GM19023 (cell line): ENCODE measurements around the gene TRIM68.

Experiments
- ATAC-seq: cut with Tn5 transposase; IDR thresholded peaks from one replicate; pipeline ENCODE4 v1.9.1; 2021; ENCODE audit warnings: mild to moderate bottlenecking, moderate library complexity; ENCODE audit not compliant: unreplicated experiment

TRIM68 gene, protein sequence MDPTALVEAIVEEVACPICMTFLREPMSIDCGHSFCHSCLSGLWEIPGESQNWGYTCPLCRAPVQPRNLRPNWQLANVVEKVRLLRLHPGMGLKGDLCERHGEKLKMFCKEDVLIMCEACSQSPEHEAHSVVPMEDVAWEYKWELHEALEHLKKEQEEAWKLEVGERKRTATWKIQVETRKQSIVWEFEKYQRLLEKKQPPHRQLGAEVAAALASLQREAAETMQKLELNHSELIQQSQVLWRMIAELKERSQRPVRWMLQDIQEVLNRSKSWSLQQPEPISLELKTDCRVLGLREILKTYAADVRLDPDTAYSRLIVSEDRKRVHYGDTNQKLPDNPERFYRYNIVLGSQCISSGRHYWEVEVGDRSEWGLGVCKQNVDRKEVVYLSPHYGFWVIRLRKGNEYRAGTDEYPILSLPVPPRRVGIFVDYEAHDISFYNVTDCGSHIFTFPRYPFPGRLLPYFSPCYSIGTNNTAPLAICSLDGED

DNA sequence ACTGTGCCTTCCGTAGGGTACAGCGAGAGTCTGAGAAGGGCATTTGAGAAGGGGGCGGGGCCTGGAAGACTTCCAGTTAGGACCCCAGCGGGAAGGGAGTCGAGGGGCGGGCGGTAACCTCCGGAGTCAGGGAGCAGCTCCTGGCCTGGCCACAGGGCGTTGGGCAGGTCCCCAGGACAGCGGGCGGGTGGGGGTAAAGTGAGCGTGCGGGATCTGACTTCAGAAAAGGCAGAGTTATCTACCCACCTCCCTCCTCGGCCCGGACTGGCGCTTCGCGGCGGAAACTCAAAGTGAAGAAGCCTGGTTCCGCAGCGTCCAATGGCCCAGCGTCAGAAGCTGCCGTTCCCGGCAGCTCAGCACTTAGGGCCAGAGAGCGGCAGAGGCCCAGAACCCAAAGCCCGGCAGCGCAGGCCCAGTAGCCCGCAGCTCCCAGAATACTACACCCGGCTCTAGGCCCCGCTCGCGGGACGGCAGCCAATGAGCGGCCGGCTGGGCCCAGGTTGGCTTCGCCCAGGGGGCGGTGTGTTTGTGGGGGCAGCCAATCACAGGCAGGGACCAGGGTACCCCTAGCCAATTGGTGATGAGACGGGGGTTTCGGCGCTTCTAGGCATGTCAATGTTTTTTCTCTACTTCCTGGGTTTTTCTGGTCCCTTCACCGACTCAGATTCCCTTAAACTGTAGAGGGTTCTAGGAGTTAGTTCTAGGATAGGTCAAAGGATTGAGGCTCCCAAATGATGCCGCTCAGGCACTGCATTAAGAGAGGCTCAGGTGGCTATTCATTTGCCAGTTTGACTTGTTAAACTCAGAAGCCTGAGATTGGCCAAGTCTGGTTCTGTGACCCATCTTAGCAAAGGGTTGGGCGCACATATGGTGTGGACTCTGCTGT is at the start of gene TRIM68:
TSS of gene TRIM68 (minus strand) at position 451 of the 886 bp plus-strand sequence. CDS start 2,727 bp downstream, outside the sequence.
- peak; percentile 100 for ATAC-seq

DNA sequence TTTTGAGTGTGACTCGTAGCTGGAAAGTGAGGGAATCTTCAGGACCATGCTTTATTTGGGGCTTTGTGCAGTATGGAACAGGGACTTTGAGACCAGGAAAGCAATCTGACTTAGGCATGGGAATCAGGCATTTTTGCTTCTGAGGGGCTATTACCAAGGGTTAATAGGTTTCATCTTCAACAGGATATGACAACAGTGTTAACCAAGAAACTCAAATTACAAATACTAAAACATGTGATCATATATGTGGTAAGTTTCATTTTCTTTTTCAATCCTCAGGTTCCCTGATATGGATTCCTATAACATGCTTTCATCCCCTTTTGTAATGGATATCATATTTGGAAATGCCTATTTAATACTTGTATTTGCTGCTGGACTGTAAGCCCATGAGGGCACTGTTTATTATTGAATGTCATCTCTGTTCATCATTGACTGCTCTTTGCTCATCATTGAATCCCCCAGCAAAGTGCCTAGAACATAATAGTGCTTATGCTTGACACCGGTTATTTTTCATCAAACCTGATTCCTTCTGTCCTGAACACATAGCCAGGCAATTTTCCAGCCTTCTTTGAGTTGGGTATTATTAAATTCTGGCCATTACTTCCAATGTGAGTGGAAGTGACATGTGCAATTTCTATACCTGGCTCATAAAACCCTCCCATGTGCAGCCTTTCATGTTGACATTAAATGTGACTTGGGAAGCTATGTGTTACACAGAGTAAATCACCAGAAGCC is 46.8 kb upstream of the TRIM68 start:
- no peak for ATAC-seq

DNA sequence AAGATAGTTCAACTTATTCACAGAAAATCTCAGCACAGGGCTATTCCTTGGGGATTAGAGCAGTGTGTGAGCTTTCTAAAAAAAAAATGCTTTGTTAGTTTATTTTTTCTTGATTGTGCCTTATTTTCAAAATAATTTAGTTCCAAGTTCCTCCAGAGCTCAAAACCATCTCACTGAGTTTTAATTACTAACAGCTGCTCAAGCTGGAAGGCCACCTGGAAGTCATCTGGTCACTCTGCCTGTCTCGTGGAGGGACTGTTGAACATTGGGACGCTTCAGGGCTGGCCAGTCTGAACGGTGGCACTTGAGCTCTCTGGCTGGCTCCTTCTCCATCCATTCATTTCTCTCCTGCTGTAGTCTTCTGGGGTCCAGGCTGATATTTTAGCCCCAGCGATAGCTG is 39.7 kb upstream of the TRIM68 start:
- no peak for ATAC-seq

DNA sequence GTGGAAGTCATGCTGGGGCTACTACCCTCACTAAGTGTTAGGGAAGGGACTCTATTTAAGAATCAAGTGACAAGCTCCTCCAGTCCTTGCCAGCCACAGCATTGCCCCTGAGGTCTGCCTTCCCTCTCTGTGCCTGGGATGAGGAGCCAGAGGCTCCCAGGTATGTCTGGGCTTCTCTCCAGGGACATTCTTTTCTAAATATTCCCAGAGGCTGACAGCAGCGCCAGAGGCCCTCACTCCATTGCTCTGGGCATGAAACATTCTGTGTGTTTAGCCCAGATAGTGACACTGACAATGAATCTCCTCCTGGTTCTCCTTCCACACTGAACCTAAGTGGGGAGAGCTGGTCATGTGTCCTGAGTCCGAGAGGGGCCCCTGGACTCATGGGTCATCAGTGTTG is 37.9 kb upstream of the TRIM68 start:
- ATAC-seq: no peak

DNA sequence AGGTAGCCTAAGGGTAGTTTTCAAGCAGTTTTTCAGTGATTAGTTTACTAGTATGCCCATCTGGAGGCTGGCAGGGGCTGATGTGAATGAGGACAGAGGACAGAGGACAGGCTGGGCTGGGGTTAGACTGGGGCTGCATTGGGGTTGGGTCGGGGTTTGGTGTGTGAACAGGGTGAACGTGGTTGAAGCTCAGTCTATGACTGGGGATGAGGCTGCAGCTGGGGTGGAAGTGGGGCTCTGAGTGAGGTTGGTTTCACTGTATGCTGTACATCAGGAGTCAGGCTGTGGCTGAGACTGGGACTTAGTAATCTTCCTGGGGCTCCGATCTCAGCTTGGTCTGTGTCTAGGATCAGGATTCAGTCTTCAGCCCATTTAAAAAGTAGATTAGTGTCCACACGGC is 36.2 kb upstream of the TRIM68 start:
- ATAC-seq: no peak

DNA sequence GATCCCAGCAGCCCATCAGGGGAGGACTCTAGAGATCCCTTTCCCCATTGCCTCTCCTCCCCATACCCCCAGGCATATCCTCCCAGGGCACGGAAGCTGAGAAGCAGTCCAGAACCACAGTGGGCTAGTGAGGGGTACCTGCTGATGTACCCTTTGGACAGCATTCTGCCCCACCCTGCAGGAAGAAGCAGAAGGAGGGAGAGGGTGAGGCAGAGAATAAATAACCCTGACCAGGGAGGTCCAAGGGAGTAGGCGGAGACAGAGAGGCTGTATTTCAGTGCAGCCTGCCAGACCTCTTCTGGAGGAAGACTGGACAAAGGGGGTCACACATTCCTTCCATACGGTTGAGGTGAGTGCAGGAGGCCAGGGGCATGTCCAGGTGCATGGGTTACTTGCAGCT is 35.7 kb upstream of the TRIM68 start, which contains the start of gene OR51E1:
TSS of gene OR51E1 (plus strand) at position 301 of the 400 bp plus-strand sequence. CDS start 8,545 bp downstream, outside the sequence.
- no peak for ATAC-seq

DNA sequence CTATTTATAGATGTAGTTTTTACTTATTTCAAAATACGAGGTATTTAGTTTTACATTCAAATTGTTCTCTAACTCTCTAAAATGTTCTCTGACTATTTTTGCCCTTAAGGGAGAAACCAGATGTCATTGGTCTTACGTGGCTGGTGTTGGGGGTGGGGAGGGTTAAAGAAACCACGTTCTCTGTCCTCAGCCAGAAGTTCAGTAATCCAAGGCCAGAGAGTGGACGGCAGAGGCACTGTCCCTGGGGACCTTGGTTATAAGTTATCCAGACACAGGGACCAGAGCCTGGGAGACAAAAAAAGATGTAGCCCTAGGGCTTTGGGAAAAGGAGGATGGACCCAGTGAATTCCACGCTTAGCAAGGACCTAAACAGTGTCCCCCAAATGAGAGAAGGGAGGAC is 35.0 kb upstream of the TRIM68 start:
- ATAC-seq: no peak

DNA sequence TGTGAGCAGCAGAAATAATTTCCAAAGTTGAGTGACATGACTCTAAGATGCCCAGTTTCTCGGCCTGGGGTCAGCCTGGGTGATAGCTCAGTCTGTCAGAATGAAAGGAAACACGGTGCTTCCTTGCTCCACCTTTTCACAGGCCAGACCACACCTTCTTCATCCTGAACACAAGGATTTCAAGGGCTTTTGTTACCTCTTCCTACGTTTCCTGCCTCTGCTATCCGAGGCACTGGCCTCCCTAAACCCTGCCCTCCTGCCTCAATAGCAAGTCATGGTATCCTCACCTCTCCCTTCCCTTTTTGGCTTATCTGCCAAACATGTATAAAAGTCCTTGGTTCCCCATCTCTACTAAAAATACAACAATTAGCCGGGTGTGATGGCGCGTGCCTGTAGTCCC is 34.0 kb upstream of the TRIM68 start:
- no peak for ATAC-seq

DNA sequence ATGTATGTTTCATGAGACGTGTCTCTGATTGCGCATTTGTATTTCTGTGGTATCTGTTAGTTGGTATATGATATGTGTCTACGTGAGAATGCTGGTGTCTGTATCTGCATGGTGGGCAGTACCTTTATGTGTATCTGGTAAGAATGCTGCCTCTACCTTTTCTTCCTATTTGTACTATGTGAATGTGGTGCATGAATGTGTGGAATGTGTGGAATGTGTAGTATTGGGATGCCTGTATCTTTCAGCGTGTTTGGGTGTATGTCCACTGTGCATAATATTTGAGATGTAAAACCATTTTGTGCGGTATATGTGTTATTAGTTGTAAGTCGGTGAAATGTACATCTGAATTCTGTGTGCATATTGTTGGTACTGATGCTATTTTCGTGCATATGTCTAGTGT is 33.5 kb upstream of the TRIM68 start:
- ATAC-seq: no peak

DNA sequence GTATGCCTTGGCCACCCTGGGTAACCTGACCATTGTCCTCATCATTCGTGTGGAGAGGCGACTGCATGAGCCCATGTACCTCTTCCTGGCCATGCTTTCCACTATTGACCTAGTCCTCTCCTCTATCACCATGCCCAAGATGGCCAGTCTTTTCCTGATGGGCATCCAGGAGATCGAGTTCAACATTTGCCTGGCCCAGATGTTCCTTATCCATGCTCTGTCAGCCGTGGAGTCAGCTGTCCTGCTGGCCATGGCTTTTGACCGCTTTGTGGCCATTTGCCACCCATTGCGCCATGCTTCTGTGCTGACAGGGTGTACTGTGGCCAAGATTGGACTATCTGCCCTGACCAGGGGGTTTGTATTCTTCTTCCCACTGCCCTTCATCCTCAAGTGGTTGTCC is 31.9 kb upstream of the TRIM68 start:
- ATAC-seq: no peak

DNA sequence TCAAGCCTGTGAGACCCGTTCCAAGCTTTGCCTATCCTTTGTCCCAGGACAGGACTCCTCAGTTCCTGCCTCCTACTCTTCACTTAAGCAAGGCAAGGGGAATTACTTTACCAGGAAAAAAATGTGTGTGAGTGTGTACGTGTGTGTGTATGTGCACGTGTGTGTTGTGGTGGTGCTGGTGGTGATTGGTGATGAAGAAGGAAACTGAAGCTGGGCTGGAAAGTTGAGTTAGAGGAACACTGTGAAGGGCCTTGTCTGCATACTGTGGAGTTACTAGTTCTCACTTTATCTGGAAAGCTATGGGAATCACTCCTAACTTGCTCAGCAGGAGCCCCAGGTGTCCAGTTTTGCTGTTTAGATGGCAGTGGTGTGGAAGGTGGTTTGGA is 29.6 kb upstream of the TRIM68 start:
- ATAC-seq: no peak

DNA sequence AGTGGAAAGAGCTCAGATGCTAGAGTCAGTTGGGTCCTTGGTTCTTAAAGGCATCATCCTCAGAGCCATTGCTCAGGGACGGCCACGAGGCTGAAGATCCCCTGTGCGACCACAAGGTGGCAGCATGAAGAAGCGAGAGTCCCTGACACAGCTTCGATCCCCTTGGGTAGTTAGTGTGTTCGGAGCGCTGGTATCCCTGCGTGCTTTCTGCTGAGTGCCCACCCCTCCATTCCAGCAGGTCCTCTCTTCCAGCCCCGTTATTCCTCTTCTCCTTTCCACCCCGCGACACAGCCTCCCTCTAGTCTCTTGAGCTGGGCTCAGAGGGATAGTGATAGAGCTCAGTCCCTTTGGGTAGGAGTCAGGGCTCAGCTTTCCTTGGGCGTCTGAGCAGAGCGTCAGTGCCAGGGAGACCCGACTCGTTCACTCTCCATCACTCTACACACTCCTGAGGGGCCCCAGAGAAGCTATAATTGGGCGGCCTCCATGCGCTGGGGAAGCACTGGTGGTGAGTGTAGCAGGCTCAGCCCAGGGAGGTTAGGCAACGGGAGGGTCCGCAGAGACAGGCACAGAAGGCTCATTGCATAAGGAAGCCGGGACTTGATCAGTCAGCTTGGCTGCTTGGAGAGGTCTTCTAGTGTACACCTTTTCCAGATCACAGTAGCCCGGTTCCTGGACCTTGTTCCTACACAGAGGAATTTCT is 29.1 kb upstream of the TRIM68 start, which contains the start of gene OR51D1:
TSS of gene OR51D1 (plus strand) at position 516 of the 700 bp plus-strand sequence. CDS start 2,314 bp downstream, outside the sequence.
- peak; percentile 88 for ATAC-seq

DNA sequence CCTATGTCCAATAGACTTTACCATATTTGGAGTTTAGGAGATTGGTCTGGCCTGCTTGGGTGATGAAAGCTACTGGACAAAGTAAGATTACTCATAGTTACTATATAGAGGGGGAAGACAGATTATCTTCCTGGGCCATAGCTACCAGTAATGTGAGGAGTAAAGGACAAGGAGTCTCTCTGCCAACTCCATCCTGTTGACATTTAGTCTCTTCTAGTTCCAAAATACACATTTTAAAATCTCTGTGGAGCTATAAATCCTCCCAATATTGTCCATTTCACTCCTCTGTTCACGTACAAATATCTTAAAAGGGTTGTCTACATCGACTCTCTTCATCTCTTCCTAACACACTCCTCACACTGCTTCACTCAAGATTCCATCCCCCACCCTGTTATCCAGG is 28.1 kb upstream of the TRIM68 start:
- ATAC-seq: no peak

DNA sequence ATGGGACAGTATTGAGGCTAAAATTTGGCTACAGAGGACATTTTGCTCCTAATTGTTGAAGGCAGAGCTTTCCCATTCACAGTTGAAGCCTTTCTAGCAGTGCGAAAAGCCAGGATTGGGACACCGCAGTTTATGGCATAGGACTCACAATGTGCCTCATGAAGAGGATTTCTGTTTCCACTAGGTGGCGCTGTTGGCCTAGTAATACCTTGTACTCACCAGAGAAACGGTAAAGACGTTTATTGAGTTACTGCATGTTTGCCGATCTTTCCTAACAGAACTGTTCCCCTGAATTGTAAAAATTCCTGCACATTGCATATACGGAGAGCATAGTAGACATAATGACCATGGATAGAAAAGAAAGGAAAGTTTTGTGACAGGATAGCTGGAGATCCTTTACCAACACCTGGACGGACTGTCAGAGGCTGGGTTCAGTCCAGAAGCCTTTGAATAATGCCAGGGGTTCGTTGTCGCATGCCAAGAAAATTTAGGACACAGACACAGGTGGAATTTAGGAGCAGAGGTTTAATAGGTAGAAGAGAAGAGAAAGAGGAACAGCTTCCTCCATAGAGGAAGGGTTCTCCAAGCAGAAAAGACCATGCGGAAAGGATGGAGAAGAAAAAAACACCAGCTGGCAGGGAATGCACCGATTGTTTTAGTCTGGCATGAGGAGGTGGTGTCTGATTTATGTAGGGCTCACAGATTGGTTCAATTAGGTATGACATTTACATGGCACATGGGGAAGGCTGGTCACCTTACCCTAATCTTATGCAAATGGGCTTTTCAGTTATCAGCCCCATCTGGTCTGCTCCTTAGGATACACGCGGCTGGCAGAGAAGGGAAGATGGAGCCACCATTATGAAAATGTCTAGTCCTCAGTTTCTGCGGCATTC is 18.4 kb upstream of the TRIM68 start:
- no peak for ATAC-seq

DNA sequence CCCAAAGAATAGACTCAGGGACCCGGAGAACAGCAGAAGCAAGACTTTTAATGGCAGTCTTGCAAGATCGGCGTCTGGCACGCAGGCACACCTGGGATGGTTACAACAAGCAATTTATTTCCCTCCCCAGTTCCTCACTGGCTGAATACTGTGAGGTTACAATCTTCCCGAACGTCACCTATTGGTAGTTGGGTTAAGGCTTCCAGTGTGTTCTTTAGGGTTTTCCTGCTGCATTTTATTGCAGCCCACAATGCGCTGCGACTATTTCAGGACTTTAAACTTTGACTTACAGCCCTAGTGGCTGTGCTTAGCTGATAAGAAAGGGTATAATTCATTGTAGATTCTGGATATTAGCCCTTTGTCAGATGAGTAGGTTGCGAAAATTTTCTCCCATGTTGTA is 11.5 kb upstream of the TRIM68 start:
- ATAC-seq: no peak

DNA sequence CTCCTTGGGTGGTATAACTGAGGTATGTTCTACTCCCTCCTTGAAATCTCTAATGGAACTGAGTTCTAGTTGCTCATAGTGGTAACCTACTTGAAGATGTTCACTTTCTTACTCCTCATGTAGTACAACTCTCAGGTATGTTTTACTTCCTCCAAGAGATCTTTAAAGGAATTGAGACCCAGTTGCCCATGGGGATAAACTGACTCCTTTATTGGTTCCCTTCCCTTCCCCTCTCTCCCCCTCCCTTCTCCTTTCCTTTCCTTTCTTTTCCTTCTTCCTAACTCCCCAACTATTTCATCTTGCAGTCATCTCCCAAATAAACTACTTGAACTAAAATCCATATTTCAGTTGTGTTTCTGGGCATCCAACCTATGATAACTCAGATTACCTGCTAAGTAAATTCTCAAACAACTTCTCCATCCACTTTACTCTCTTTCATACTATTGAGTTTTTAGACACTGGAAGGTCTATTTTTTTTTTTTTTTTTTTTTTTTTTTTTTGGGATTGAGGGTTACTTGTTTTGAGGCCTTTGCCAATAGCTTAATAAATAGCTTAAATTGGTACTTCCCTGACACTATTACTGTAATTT is 7.9 kb upstream of the TRIM68 start:
- ATAC-seq: no peak

DNA sequence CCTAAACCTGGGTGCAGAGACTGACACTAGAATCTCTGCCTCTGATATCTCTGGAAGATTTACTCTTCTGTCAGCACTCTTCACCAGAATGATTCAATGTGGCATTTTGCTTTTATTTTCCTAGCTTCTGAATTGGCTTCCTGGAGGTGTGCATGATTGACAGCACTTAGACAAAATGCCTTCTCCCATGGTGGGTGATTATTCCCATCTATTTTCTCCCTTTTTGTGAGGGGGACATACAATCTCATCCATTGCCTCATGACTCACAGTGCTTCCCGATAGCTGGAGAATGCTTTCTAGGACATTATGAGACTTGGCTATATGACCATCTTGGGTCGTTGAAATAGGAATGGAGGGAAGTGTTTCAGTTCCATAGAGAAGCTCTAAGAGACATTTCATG is 4.0 kb upstream of the TRIM68 start:
- no peak for ATAC-seq

DNA sequence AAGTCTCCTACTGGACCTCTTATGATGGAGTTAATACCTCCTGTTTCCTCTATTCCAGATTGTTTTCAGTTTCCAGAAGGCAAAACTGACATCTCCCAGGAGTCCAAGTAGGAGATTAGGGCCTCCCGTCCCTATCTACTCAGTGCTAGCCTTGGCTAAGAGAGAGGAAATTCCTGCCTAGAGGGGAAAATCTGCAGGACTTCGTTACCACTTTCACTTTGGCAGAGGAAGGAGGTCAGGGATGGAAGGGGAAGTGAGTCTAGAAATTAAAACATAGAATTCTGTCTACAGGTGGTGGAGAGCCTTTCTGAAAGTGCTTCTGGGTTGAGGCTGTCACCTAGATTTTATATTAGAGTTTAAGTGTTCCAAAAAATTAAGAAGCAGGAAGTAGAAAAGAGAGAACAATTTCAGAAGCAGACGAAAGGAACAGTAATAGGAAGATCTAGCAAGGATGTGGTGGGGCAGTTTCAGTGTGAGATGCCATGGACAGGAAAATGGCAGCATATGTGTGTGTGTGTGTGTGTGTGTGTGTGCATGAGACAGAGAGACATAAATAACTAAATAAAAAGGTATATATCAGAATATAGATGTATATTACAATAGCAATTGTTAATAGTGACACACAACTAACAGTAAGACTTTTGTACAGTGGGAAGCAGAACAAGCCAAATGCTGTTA is 2.4 kb upstream of the TRIM68 start:
- ATAC-seq: no peak
